Panc1 (cell line): ENCODE results near the gene ANK3. TPM values are rescaled to one million over a fixed set of nuclear protein-coding genes. Genes with fewer than 3 reads are reported as not detected.

Experiments
- ATAC-seq: fragments of 200-7000 bp; cut with Tn5 transposase; 2 replicates; pipeline ENCODE4 v1.9.1; 2020; ENCODE audit warnings: mild to moderate bottlenecking, moderate library complexity
- BruUV-seq: library from RNA; stranded (reverse); fragments of 400-500 nt; replicated peaks from 2 replicates; lab custom pipeline; 2021; lab: Mats Ljungman, UMichigan
- CTCF ChIA-PET: fragments of 300-600 bp; sonication (Branson Sonifier 250); formaldehyde crosslinking; loops from one replicate; lab custom pipeline; 2022; ENCODE audit warnings: antibody characterized with exemption; lab: Charles Lee
- POLR2A ChIA-PET: fragments of 300-600 bp; sonication (Branson Sonifier 250); formaldehyde crosslinking; loops from one replicate; lab custom pipeline; 2022; ENCODE audit warnings: antibody characterized with exemption; lab: Charles Lee
- DNase-seq: peaks from one replicate; pipeline ENCODE4 v3.0.0-alpha.2; 2010; ENCODE audit warnings: low read depth, low spot score
- H3K27ac ChIP-seq: 2 replicates; pipeline ENCODE4 v1.5.1; 2011; ENCODE audit warnings: mild to moderate bottlenecking, low read length, inconsistent platforms
- H3K27me3 ChIP-seq: fragments of 200-500 bp; sonication (Bioruptor generic); 2 replicates; pipeline ENCODE4 v1.6.0; 2014; ENCODE audit warnings: low read length, inconsistent platforms; ENCODE audit not compliant: control insufficient read depth, insufficient read depth
- H3K36me3 ChIP-seq: fragments of 200-500 bp; sonication (Bioruptor generic); 2 replicates; pipeline ENCODE4 v1.5.1; 2014; ENCODE audit warnings: inconsistent platforms, mild to moderate bottlenecking, low read length, moderate library complexity; ENCODE audit not compliant: control insufficient read depth, insufficient read depth
- H3K4me1 ChIP-seq: 2 replicates; pipeline ENCODE4 v1.5.1; 2011; ENCODE audit warnings: inconsistent platforms, mild to moderate bottlenecking, low read length, moderate library complexity; ENCODE audit not compliant: control insufficient read depth, insufficient read depth
- H3K4me3 ChIP-seq, 2 experiments: 2 replicates each; pipeline ENCODE4 v1.5.1; 2011 to 2012; ENCODE audit warnings: low read depth in 2 of 2, low read length in 2 of 2, mild to moderate bottlenecking in 2 of 2, inconsistent platforms in 1 of 2, moderate library complexity in 1 of 2
- H3K9me3 ChIP-seq: fragments of 200-500 bp; sonication (Bioruptor generic); 2 replicates; pipeline ENCODE4 v1.5.1; 2014; ENCODE audit warnings: low read depth, mild to moderate bottlenecking, inconsistent platforms, low read length, moderate library complexity; ENCODE audit not compliant: control insufficient read depth, insufficient read depth
- POLR2AphosphoS5 ChIP-seq: IDR thresholded peaks from 2 replicates; pipeline ENCODE4 v1.6.1; 2012; ENCODE audit warnings: mild to moderate bottlenecking, low read depth, low read length, moderate library complexity
- SIN3A ChIP-seq: IDR thresholded peaks from 2 replicates; pipeline ENCODE4 v1.6.1; 2012; ENCODE audit warnings: low read depth, mild to moderate bottlenecking, low read length, moderate library complexity, borderline replicate concordance; ENCODE audit not compliant: insufficient read depth
- TCF7L2 ChIP-seq: IDR thresholded peaks from 2 replicates; pipeline ENCODE4 v1.6.1; 2011; ENCODE audit warnings: mild to moderate bottlenecking, low read depth, low read length, inconsistent platforms
- in situ Hi-C: cut with HindIII; loops from 2 replicates; pipeline ENCODE4 v1.10.0; 2016; ENCODE audit warnings: low sequenced_read_pairs, low pct_unique_long_range_greater_than_20kb
- intact Hi-C: fragments of 100-400 bp; cut with micrococcal nuclease; formaldehyde crosslinking; loops from one replicate; pipeline ENCODE4 v1.10.0; 2022; ENCODE audit not compliant: unreplicated experiment
- total RNA-seq: library from RNA; stranded (reverse); gene quantifications from one replicate; pipeline ENCODE4 v1.2.1, GENCODE V29; 2021; ENCODE audit not compliant: unreplicated experiment
- TF ChIP-seq, protein P1 (sequence below), 2 experiments: IDR thresholded peaks; 2 replicates each; pipeline ENCODE4 v1.6.1; 2011 to 2012; ENCODE audit warnings: low read depth in 2 of 2, control low read depth in 1 of 2, low read length in 1 of 2, mild to moderate bottlenecking in 1 of 2, moderate library complexity in 1 of 2; ENCODE audit not compliant: insufficient read depth in 1 of 2
- TF ChIP-seq, protein P2 (sequence below): fragments of 450-650 bp; IDR thresholded peaks from 2 replicates; pipeline ENCODE4 v1.5.1; 2017; ENCODE audit warnings: mild to moderate bottlenecking

Gene ANK3
- total RNA-seq, 1 experiment from 2014 or later, result 2.5 TPM

DNA sequence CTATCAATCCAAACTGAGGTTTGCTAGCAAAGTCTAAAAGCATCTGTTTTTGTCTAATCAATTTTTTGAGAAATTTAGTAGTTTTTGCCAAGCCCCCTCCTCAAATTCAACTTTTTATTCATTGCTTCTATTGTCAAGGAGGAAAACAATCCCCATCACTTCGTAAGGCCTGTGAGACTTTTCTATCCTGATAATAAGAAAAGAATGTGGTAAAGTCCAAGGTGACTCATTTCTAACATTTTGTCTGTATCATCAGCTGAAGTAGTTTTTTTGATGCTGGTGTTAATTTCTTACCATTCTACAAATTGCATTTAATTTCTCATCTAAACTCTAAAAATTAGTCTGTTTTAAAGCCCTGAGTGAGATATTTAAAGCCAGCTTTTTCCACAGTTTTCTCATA lies 11.7 kb downstream of the ANK3 start:
- Histone ChIP-seq H3K27me3 (no peaks in the 10 kb centered on the region), H3K9me3 (no peaks in the 10 kb centered on the region), H3K27ac (no peak overlapping the region), H3K36me3 (no peaks in the 10 kb centered on the region), H3K4me3 (no peak overlapping the region), H3K4me1 (no peaks in the 10 kb centered on the region)
- intact Hi-C loops, result no loop called here
- CTCF ChIA-PET, result no interaction called here
- in situ Hi-C loops, result no loop called here
- TF ChIP-seq TCF7L2 (no peak), SIN3A (no peak), POLR2AphosphoS5 (no peak)
- TF ChIP-seq, protein P1, sequence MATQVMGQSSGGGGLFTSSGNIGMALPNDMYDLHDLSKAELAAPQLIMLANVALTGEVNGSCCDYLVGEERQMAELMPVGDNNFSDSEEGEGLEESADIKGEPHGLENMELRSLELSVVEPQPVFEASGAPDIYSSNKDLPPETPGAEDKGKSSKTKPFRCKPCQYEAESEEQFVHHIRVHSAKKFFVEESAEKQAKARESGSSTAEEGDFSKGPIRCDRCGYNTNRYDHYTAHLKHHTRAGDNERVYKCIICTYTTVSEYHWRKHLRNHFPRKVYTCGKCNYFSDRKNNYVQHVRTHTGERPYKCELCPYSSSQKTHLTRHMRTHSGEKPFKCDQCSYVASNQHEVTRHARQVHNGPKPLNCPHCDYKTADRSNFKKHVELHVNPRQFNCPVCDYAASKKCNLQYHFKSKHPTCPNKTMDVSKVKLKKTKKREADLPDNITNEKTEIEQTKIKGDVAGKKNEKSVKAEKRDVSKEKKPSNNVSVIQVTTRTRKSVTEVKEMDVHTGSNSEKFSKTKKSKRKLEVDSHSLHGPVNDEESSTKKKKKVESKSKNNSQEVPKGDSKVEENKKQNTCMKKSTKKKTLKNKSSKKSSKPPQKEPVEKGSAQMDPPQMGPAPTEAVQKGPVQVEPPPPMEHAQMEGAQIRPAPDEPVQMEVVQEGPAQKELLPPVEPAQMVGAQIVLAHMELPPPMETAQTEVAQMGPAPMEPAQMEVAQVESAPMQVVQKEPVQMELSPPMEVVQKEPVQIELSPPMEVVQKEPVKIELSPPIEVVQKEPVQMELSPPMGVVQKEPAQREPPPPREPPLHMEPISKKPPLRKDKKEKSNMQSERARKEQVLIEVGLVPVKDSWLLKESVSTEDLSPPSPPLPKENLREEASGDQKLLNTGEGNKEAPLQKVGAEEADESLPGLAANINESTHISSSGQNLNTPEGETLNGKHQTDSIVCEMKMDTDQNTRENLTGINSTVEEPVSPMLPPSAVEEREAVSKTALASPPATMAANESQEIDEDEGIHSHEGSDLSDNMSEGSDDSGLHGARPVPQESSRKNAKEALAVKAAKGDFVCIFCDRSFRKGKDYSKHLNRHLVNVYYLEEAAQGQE (IDR thresholded peaks at IDR 0.05; ENCODE audit: insufficient read depth in 1 of 2, low read depth in 2 of 2, low read length in 1 of 2), result no peak
- TF ChIP-seq, protein P2, sequence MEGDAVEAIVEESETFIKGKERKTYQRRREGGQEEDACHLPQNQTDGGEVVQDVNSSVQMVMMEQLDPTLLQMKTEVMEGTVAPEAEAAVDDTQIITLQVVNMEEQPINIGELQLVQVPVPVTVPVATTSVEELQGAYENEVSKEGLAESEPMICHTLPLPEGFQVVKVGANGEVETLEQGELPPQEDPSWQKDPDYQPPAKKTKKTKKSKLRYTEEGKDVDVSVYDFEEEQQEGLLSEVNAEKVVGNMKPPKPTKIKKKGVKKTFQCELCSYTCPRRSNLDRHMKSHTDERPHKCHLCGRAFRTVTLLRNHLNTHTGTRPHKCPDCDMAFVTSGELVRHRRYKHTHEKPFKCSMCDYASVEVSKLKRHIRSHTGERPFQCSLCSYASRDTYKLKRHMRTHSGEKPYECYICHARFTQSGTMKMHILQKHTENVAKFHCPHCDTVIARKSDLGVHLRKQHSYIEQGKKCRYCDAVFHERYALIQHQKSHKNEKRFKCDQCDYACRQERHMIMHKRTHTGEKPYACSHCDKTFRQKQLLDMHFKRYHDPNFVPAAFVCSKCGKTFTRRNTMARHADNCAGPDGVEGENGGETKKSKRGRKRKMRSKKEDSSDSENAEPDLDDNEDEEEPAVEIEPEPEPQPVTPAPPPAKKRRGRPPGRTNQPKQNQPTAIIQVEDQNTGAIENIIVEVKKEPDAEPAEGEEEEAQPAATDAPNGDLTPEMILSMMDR, result no peak
- POLR2A ChIA-PET, result no interaction called here
- no TSS peak for BruUV-seq
- no peak for ATAC-seq
- DNase-seq, result no peak

DNA sequence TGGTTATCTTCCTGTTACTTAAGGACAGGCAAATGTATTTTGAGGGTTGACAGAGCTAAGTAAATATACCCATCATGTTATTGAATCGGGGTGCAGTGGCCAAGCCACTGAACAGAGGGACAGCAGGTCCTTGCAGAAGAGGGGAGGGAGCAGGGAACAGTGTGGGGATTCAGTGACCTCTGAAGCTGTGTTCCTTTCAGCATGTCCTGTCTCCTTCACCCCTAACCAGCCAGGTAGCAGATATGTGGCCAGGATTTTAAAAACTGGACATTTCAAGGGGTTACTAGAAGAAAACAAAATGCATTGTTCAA lies 12.7 kb downstream of the ANK3 start:
- in situ Hi-C loops (no loop called here), intact Hi-C loops (no loop called here)
- TF ChIP-seq TCF7L2 (no peak), POLR2AphosphoS5 (no peak), SIN3A (no peak)
- TF ChIP-seq, protein P2, result no peak
- TF ChIP-seq, protein P1 (IDR thresholded peaks at IDR 0.05; ENCODE audit: insufficient read depth in 1 of 2, low read depth in 2 of 2, low read length in 1 of 2), result no peak
- no peak for ATAC-seq
- Histone ChIP-seq H3K4me1 (no peaks in the 10 kb centered on the region), H3K9me3 (no peaks in the 10 kb centered on the region), H3K27ac (no peak overlapping the region), H3K36me3 (no peaks in the 10 kb centered on the region), H3K27me3 (no peaks in the 10 kb centered on the region), H3K4me3 (no peak overlapping the region)
- ChIA-PET POLR2A (no interaction called here), CTCF (interaction anchor here (0.5 kb wide), 1 partner anchor 272 kb away, joined by 3 read pairs; no protein-coding TSS in a partner anchor)
- DNase-seq, result no peak
- no TSS peak for BruUV-seq
